ENCODE measurements around the gene DDX3Y. TPM values are rescaled to one million over a fixed set of nuclear protein-coding genes. Genes with fewer than 3 reads are reported as not detected.

The DDX3Y gene
- total and polyA plus RNA-seq, 2 experiments from 2014 or later, result not detected

GRCh38 chrY:12896973-12897372 lies 7.7 kb upstream of the DDX3Y start:
- no peaks in the 10 kb centered on the region for H3K36me3 ChIP-seq (replicated peaks; ENCODE audit: insufficient read depth, low read depth)
- H4K20me1 ChIP-seq (ENCODE audit: insufficient read depth, poor library complexity, severe bottlenecking), result no peaks in the 10 kb centered on the region
- H3K9me3 ChIP-seq (ENCODE audit: low read depth), result no peaks in the 10 kb centered on the region
- no peaks in the 10 kb centered on the region for H3K79me2 ChIP-seq
- DNase-seq (ENCODE audit: low spot score), result no peak
- H3K4me1 ChIP-seq (ENCODE audit: insufficient read depth), result no peaks in the 10 kb centered on the region
- no peak overlapping the region for H3K27ac ChIP-seq
- TF ChIP-seq CTCF (IDR thresholded peaks at IDR 0.05; ENCODE audit: poor library complexity), result no peak
- TF ChIP-seq EZH2 (IDR thresholded peaks at IDR 0.05; ENCODE audit: borderline replicate concordance), result no peak
- TF ChIP-seq EZH2phosphoT487 (IDR thresholded peaks at IDR 0.05; ENCODE audit: low read depth, severe bottlenecking, unreplicated experiment), result no peak
- H2AFZ ChIP-seq, result no peak overlapping the region
- no peaks in the 10 kb centered on the region for H3K27me3 ChIP-seq
- H3K9me2 ChIP-seq (replicated peaks; ENCODE audit: insufficient read depth), result no peaks in the 10 kb centered on the region
- H3K4me3 ChIP-seq, result no peak overlapping the region
- no peak overlapping the region for H3K4me2 ChIP-seq

GRCh38 chrY:12898604-12899003 lies 6.1 kb upstream of the DDX3Y start:
- Histone ChIP-seq H3K9me2 (replicated peaks; ENCODE audit: insufficient read depth) (no peaks in the 10 kb centered on the region), H3K9me3 (ENCODE audit: low read depth) (no peaks in the 10 kb centered on the region), H3K79me2 (no peaks in the 10 kb centered on the region), H4K20me1 (ENCODE audit: insufficient read depth, poor library complexity, severe bottlenecking) (no peaks in the 10 kb centered on the region), H3K36me3 (replicated peaks; ENCODE audit: insufficient read depth, low read depth) (no peaks in the 10 kb centered on the region), H3K4me2 (no peak overlapping the region), H3K4me3 (no peak overlapping the region), H3K27me3 (no peaks in the 10 kb centered on the region), H2AFZ (no peak overlapping the region), H3K27ac (no peak overlapping the region), H3K4me1 (ENCODE audit: insufficient read depth) (no peaks in the 10 kb centered on the region)
- no CpG with 5 or more reads among the region's 2 CpGs for WGBS (ENCODE audit: low lambda C conversion rate, missing lambda C conversion rate)
- TF ChIP-seq EZH2 (IDR thresholded peaks at IDR 0.05; ENCODE audit: borderline replicate concordance) (no peak), EZH2phosphoT487 (IDR thresholded peaks at IDR 0.05; ENCODE audit: low read depth, severe bottlenecking, unreplicated experiment) (no peak), CTCF (IDR thresholded peaks at IDR 0.05; ENCODE audit: poor library complexity) (no peak)
- no peak for DNase-seq (ENCODE audit: low spot score)

- Histone ChIP-seq H4K20me1 (ENCODE audit: insufficient read depth, poor library complexity, severe bottlenecking) (no peaks in the 10 kb centered on the region), H3K4me3 (no peak overlapping the region), H3K4me2 (no peak overlapping the region), H3K4me1 (ENCODE audit: insufficient read depth) (no peaks in the 10 kb centered on the region), H3K9me2 (replicated peaks; ENCODE audit: insufficient read depth) (no peaks in the 10 kb centered on the region), H3K9me3 (ENCODE audit: low read depth) (no peaks in the 10 kb centered on the region), H3K27me3 (no peaks in the 10 kb centered on the region), H2AFZ (no peak overlapping the region), H3K27ac (no peak overlapping the region), H3K36me3 (replicated peaks; ENCODE audit: insufficient read depth, low read depth) (no peaks in the 10 kb centered on the region), H3K79me2 (no peaks in the 10 kb centered on the region)
- no peak for TF ChIP-seq CTCF (IDR thresholded peaks at IDR 0.05; ENCODE audit: poor library complexity)
- TF ChIP-seq EZH2 (IDR thresholded peaks at IDR 0.05; ENCODE audit: borderline replicate concordance), result no peak
- no peak for TF ChIP-seq EZH2phosphoT487 (IDR thresholded peaks at IDR 0.05; ENCODE audit: low read depth, severe bottlenecking, unreplicated experiment)
- no CpG with 5 or more reads among the region's 19 CpGs for WGBS (ENCODE audit: low lambda C conversion rate, missing lambda C conversion rate)
- no peak for DNase-seq (ENCODE audit: low spot score)
Measured at GRCh38 chrY:12905517-12905872, 827 bp downstream of the DDX3Y start.

GRCh38 chrY:12905895-12906294 lies 1.2 kb downstream of the DDX3Y start:
- Histone ChIP-seq H3K27me3 (no peaks in the 10 kb centered on the region), H3K27ac (no peak overlapping the region), H2AFZ (no peak overlapping the region), H4K20me1 (ENCODE audit: insufficient read depth, poor library complexity, severe bottlenecking) (no peaks in the 10 kb centered on the region), H3K4me3 (no peak overlapping the region), H3K9me3 (ENCODE audit: low read depth) (no peaks in the 10 kb centered on the region), H3K79me2 (no peaks in the 10 kb centered on the region), H3K4me2 (no peak overlapping the region), H3K9me2 (replicated peaks; ENCODE audit: insufficient read depth) (no peaks in the 10 kb centered on the region), H3K36me3 (replicated peaks; ENCODE audit: insufficient read depth, low read depth) (no peaks in the 10 kb centered on the region), H3K4me1 (ENCODE audit: insufficient read depth) (no peaks in the 10 kb centered on the region)
- WGBS (ENCODE audit: low lambda C conversion rate, missing lambda C conversion rate), result no CpG with 5 or more reads among the region's 15 CpGs
- TF ChIP-seq EZH2 (IDR thresholded peaks at IDR 0.05; ENCODE audit: borderline replicate concordance) (no peak), EZH2phosphoT487 (IDR thresholded peaks at IDR 0.05; ENCODE audit: low read depth, severe bottlenecking, unreplicated experiment) (no peak), CTCF (IDR thresholded peaks at IDR 0.05; ENCODE audit: poor library complexity) (no peak)
- DNase-seq (ENCODE audit: low spot score), result no peak

All from hepatocyte (in vitro differentiated cells).